ENCODE results near the gene DDX50.
"Not testable (repeated sequence)": the region's sequence is repeated elsewhere in the genome, so short reads cannot be mapped to it uniquely, and the experiment has no call there.

Gene DDX50, protein sequence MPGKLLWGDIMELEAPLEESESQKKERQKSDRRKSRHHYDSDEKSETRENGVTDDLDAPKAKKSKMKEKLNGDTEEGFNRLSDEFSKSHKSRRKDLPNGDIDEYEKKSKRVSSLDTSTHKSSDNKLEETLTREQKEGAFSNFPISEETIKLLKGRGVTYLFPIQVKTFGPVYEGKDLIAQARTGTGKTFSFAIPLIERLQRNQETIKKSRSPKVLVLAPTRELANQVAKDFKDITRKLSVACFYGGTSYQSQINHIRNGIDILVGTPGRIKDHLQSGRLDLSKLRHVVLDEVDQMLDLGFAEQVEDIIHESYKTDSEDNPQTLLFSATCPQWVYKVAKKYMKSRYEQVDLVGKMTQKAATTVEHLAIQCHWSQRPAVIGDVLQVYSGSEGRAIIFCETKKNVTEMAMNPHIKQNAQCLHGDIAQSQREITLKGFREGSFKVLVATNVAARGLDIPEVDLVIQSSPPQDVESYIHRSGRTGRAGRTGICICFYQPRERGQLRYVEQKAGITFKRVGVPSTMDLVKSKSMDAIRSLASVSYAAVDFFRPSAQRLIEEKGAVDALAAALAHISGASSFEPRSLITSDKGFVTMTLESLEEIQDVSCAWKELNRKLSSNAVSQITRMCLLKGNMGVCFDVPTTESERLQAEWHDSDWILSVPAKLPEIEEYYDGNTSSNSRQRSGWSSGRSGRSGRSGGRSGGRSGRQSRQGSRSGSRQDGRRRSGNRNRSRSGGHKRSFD

DNA sequence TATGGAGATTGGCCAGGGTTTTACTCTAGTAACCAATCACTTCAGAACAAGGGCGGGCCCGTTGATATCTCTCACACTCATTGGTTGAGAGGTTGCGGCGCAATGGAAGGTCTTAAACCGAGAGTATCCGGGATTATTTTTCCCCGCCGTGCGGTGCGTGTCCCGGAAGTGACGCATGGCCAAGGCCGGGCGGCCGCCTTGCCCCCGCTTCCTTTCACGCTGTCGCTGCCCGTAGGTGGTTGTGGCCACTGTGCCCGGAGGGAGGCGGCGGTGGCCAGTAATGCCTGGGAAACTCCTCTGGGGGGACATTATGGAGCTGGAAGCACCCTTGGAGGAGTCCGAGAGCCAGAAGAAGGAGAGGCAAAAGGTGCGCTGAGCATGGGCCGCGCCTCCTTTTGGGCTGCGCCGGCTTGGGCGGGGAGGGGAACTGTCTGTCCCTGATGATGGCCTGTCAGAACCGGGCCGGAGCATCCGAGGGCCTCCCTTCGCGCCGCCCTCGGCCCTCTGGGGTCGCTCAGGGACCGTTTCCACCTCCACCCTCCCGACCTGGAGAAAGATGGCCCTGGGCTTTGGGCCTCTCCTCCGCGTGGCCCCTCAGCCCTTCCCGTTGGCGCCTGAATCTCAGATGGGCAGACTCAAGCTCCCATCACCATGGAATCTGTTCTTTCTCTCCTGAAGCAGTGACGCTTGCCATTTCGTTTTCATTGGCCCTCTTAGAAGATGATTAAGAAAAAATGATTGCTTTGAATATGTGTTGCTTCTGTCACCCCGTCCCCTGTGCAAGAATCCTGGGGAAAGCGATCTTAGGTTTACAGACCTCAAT lies at the start of gene DDX50:
Gene DDX50 (plus strand): TSS at position 211 of the 823 bp plus-strand sequence. CDS start 70 bp downstream, at position 281.
- peak; percentile 91 to 96 (median 95) for DNase-seq (ENCODE audit: low read depth in 3 of 3)

DNA sequence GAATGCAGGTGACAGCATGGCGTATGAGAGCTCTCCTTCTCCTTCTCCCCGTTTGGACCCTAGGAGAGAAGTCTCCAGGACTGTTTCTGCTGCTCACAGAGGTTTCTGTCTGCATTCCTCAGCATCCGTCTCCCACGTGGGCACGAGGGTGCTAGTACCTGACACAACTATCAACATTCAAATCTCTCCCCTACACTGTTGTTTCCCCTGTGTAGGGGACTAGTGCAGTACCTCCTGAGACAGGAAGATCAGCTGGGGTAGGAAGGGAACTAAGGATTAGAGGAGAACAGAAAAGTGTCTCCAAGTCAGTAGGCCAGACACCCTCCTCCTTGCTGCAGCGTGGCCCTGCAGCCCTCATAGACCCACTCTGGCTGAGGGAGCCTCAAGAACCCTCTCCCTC lies 44.8 kb upstream of the DDX50 start:
- DNase-seq (ENCODE audit: low read depth in 3 of 3), result no peak

DNA sequence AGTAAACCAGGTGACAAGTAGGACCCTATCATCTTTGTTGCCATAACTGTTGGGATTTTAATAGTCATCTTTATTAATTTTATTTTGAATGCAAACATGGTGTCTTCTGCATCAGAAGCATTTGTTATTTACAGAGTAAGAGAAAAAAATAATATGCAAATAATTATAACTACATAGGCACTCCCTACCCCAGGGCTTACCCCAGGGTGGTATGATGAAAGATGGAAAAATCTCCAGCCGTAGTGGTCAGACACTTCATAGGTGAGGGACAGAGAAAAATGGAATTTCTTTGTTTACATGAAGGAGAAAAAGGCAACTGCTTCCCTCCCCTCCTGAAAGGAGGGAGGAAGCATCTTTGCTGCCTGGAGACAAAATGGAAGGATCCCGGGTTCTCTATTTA lies 44.1 kb upstream of the DDX50 start:
- DNase-seq (ENCODE audit: low read depth in 3 of 3), result no peak

DNA sequence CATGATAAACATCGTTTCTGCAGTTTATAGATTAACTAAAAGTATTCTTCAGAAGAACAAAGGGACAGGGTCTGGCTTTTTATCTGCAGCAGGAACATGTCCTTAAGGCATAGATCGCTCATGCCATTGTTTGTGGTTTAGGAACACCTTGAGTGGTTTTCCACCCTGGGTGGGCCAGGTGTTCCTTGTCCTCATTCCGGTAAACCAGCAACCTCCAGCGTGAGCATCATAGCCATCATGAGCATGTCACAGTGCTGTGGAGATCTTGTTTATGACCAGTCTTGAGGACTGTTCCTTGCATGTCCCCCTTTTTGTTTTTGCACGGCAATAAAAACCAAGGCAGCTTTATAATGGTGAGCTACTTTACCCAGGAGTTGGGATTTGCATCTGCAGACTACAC lies 39.9 kb upstream of the DDX50 start:
- DNase-seq (ENCODE audit: low read depth in 3 of 3), result no peak

DNA sequence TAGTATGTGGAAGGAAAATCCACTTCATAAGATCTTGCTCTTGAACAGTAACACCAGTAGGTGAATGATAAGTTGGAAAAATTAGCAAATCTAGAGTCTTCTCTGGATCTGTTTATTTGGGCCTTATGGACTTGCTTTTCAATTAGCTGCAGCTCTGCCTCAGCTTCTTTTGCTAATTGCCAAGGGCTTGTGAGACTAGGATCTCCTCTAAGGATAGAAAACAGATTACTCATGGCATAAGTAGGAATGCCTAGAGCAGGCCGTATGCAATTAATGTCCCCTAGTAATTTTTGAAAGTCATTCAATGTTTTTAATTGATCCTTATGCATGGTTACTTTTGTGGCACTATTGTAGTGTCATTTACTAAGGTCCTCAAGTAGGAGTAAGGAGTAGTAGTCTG lies 36.5 kb upstream of the DDX50 start:
- DNase-seq (ENCODE audit: low read depth in 3 of 3), result no peak

DNA sequence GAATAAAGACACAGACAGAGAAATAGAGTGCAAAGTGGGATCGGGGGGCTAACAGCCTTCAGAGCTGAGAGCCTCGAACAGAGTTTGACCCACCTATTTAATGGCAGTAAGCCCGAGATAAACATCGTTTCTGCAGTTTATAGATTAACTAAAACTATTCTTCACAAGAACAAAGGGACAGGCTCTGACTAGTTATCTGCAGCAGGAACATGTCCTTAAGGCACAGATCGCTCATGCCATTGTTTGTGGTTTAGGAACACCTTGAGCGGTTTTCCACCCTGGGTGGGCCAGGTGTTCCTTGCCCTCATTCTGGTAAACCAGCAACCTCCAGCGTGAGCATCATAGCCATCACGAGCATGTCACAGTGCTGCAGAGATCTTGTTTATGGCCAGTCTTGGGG lies 32.9 kb upstream of the DDX50 start:
- DNase-seq (ENCODE audit: low read depth in 3 of 3), result not testable (repeated sequence)

DNA sequence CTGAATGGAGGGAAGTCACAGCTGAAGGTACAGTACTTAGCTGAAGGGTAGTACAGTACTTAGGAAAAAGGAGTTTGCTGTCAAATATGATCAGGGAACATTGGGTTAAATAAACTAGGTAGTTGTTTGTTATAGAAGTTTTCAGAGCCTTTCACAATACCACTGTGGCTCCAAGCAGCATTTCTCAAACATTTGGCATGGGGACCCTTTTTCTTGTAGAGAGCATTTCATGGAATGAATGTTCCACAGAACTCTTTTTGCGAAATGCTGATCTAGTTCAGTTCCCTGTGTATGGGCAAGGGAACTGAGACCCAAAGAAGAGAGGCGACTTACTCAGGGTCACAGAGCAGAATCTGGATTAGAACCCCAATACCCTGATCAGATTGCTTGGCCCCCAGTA lies 31.5 kb upstream of the DDX50 start:
- no peak for DNase-seq (ENCODE audit: low read depth in 3 of 3)

DNA sequence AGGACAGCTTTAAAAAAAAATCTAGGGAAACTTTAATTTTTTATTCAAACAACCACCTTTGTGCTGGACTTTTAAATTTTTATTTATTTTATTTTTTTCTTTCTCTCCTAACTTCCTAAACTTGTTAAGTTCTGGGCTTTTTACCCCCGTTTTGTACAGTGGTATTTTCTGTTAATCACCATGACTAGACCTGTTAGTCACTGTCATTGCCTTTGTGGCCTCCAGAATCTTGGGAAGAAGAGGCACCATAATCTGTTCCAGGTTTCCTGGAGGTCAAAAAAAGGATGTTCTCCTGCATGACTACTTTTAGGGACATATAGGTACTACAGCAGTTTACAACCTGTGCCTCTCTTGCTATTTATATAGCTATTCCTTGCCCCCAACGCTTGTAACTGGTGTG lies 31.1 kb upstream of the DDX50 start:
- no peak for DNase-seq (ENCODE audit: low read depth in 3 of 3)

DNA sequence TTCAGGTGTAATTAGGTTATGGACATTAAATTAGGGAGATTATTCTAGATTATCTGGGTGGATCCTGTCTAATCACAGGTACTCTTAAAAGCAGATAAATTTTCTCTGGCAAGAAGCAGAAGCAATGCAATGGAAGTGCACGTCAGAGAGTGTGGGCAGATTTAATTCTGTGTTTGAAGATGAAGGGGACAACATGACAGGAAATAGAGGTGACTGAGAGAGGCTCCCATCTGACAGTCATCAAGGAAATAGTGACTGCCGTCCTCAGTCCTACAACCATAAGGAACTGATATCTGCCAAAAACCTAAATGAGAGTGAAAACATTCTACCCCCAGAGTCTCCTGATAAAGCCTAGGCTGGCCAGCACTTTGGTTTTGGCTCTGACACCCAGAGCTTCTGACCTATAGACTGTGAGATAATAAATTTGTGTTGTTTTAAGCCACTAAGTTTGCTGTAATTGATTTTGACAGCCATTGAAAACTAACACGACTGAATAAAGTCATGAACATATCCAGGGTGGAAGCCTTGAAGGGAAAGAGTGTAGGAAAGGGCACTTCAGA lies 30.5 kb upstream of the DDX50 start:
- DNase-seq (ENCODE audit: low read depth in 3 of 3), result no peak

DNA sequence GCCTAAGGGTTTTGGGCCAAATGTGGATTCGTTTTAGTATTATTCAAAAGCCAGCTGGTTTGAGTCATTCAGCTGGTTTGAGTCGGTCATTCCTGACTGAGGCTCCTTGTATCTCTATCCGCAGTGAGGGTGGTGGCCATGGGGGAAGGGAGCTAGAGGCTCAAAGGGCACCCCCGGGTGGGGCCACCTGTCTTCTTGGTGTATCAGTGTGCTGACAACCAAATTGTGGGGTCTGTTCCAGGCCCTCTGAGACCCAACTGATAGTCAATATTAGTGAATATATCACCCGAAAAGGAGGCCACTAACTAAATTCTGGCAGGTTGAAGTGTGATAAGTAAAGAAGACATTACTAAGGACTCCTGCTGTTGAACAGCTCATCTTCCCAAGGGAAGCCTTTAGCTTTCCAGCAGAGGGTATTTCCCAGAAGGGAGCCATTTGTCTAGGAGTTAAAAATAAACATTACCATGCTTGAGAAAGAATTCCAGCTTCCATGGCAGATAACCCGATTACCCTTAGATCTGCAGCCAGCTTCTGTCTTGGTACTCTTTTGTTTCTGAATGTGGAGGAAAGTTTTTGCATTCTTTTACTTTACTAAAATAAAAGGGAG lies 29.9 kb upstream of the DDX50 start:
- no peak for DNase-seq (ENCODE audit: low read depth in 3 of 3)

DNA sequence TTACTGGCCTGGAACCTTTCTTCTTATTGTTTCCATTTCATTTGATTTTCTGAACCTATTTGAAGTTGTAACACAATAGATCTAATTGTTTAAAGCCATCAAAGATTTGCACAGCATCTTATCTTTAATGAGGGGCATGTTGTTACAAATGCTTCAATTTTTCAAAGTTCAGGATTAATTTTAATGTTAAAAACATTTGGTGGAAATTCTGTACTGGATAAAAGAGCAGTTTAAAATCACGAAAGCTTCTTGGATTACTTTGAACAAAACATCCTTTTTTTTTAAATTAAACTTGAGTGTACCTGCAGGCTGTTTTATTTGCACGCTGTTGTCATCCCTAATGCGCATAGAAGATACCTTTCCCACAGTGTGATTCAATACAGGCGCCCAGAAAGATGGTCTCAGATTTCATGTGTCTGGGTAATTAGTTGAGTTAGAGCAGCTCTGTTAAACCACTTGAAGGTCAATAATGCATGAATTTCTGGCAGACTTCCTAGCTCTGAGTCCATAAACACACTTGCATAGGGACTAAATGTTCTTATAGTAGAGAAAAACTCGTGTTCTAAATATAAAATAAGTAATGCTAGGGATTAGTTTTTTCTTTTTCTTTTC lies 29.3 kb upstream of the DDX50 start:
- no peak for DNase-seq (ENCODE audit: low read depth in 3 of 3)

DNA sequence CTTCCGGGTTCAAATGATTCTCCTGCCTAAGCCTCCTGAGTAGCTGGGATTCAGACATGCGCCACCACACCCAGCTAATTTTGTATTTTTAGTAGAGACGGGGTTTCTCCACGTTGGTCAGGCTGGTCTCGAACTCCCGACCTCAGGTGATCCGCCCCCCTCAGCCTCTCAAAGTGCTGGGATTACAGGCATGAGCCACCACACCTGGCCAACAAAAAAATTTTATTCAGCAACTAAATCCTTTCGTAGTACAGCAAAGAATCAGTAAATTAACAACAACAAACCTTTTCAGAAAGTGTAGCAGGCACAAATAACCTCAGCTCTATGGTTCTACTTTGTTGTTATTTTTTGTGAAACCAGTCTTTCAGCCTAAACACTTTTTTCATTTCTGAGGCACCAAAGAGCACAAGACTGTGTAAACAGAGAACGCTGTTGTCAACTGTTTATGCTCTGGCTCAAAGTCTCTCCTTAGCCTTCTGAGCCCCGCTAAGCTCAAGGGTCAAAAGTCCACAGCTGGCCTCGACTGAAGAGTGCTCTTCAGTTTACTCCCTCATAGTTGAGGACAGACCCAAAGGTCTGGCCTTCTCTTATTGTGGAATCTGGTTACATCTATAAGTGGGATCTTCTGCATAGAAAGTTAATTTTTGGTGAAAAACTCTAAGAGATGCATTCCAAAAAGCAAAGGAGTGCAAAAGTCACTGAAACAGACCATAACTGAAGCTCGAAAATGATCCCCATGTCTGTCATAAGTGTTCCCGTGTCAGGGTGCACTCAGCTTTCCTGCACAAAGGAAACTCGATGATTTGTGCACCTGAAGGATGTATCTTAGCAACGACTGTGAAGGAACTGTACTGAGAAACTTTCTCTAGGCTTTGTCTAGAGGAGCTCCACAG lies 24.6 kb upstream of the DDX50 start:
- no peak for DNase-seq (ENCODE audit: low read depth in 3 of 3)

DNA sequence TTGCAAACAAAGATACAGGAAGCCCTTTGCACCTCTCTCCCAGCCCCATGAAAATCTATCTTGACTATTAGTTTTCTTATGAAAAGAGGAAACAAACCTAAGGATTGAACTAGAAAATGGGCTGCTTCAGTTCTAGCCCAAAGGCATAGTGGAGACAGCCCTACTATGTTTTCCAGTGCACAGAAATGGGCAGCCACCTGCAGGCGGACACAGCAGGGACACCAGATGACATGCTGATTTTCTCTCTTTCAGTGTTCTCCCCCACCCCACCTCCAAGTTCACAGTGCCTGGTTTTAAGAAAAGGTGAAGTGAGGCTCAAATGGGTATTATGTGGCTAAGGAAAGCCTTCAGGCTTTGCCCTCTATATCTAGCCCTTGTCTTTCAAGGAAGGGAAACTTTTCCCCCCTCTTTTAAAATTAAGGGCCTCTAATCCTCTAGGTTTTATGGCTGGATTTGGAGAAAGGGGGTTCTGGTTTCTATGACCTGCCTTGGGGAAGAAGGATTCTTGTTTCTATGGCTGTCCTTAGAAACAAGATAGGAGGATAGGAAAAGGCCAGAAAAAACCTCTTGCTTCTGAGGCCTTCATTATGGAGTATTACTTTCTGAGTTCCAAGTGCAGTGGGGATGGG lies 23.5 kb upstream of the DDX50 start:
- DNase-seq (ENCODE audit: low read depth in 3 of 3), result no peak

DNA sequence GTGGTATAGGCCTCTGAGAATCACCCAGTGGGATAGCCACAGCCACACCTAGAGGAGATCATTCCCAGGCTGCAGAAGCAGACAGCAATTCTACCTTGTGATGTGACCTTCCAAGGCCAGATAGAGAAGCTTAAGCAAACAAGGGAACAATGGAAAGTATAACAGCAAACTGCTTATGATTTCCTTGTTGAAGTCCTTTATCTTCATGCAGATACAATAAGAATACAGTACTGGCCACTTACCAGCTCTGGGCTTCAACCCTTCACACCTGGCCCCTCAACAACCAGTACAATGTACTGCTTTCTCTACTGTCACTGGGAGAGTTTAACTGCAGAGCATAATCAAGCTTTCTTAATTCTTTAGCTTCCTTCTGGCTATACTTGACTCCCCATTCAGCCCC lies 22.6 kb upstream of the DDX50 start:
- DNase-seq (ENCODE audit: low read depth in 3 of 3), result no peak

DNA sequence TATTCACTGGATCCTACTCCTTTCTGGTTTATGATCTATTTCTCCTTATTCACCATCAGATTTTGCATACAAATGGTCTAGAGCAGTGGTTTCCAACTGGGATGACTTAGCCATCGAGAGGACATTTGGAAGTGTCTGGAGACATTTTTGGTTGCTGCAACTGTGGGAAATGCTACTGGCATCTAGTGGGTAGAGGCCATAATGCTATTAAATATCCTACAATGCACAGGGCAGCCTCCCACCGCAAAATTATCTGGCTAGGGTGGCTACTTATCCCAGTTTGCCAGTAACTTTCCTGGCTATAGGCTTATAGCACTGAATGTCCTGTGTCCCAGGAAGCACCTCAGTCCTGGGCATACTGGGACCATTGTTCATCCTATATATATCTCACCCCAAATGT lies 21.5 kb upstream of the DDX50 start:
- DNase-seq (ENCODE audit: low read depth in 3 of 3), result no peak

DNA sequence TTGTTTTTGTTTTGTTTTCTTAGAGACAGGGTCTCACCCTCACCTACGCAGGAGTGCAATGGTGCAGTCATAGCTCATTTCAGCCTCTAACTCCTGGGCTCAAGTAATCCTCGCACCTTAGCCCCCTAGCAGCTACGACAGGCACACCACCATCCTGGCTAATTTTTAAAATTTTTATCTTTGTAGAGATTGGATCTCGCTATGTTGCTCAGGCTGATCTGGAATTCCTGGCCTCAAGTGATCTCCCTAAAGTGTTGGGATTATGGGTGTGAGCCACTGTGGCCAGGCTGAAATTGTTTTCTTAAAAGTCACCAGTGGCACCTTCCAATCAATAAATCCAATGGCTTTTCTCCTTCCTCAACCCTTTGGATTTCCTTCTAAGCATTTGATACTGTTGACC lies 20.9 kb upstream of the DDX50 start:
- no peak for DNase-seq (ENCODE audit: low read depth in 3 of 3)

DNA sequence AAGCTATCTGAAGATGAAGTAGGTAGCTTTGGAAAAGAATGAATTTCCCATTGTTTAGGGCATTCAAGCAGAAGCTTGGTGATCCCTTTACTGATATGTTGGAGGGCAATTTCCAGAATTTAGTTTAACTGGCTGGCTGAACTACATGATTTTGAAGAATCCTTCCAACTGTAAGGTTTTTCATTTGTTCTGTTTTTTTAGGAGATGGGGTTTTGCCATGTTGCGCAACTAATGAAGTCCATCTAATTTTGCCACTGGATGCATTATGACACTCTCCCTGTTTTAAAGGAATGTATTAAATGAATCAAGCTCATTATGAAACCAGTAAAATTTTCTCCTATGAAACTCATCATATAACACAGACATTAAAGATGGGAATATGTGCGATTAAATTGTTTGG lies 6.1 kb upstream of the DDX50 start:
- no peak for DNase-seq (ENCODE audit: low read depth in 3 of 3)

DNA sequence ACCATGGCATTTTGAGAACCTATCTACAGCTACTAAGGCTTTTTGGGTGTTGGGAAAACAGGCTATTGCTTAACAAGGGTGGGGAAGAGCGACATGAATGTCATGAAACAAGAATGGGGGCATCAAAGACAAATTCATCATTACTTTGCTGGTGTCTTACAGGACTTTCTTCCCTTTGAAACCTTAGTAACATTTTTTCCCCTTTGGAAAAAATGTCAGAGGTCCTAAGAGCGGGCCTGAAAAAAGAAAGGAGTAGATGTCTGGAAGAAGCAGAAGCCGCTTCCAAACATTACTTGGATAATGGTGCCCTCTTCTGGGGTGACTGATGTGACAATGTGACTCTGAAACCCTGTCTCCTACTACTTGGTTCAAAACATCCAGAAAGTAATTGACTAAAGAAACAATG lies 3.8 kb upstream of the DDX50 start:
- DNase-seq (ENCODE audit: low read depth in 3 of 3), result peak in 1 of 3 experiments; percentile 5

DNA sequence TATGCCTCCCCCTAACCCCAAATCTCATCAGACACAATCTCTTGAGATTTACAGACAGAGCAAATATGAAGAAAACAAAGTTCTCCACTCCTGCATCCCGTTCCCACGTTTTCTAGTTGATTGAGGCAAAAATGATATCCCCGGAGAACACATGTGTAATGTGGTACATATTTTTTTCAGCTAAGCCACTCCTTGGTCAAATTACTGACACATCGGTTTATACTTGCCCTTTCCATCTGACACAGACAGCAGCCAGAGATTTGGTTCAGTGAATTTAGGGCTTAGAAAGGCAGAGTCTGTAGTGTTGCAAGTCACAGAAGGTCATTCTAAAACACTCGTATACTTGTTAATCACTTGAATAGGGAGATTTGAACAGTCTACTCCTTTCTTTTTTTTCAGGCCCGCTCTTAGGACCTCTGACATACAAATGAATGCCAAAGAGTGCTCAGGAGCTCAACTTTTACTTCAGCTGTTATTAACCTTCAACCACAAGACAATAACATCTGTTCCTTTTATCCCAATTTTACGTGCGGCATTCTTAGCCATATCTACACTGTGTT lies 1.8 kb upstream of the DDX50 start:
- no peak for DNase-seq (ENCODE audit: low read depth in 3 of 3)

Measured in stimulated activated CD4-positive, alpha-beta T cell treated with anti-CD3 and anti-CD28 coated beads, TNF-alpha, amount 100 ng/mL, for 24 hours (primary cell).